NCI-H2029 treated with DMSO at 0.1 percent for 48 hours (cell line): ENCODE data around the gene BRD1.

Experiments
- DNase-seq: peaks from one replicate; lab custom pipeline; 2025; lab: John Stamatoyannopoulos, UW

Gene BRD1

GRCh38 chr22:49751318-49751965, 76.2 kb downstream of the BRD1 start:
- DNase-seq: no peak

- no peak for DNase-seq
Measured at GRCh38 chr22:49749885-49750510, 77.7 kb downstream of the BRD1 start.

GRCh38 chr22:49749227-49749626, 78.4 kb downstream of the BRD1 start:
- no peak for DNase-seq

GRCh38 chr22:49748514-49748913, 79.2 kb downstream of the BRD1 start:
- no peak for DNase-seq

- DNase-seq: no peak
Measured at GRCh38 chr22:49747716-49748115, 80.0 kb downstream of the BRD1 start.

GRCh38 chr22:49747130-49747529, 80.5 kb downstream of the BRD1 start:
- no peak for DNase-seq

- no peak for DNase-seq
Measured at GRCh38 chr22:49746065-49746464, 81.6 kb downstream of the BRD1 start.

- DNase-seq: no peak
Measured at GRCh38 chr22:49740242-49740641, 87.4 kb downstream of the BRD1 start.

GRCh38 chr22:49739138-49739537, 88.5 kb downstream of the BRD1 start:
- DNase-seq: no peak

GRCh38 chr22:49738566-49738965, 89.1 kb downstream of the BRD1 start:
- no peak for DNase-seq

GRCh38 chr22:49738006-49738405, 89.7 kb downstream of the BRD1 start:
- no peak for DNase-seq

- no peak for DNase-seq
Measured at GRCh38 chr22:49737101-49737551, 90.5 kb downstream of the BRD1 start.

- no peak for DNase-seq
Measured at GRCh38 chr22:49736538-49736937, 91.1 kb downstream of the BRD1 start.

GRCh38 chr22:49735901-49736421, 91.7 kb downstream of the BRD1 start:
- DNase-seq: no peak

GRCh38 chr22:49735411-49735900, 92.2 kb downstream of the BRD1 start:
- DNase-seq: no peak

GRCh38 chr22:49734882-49735281, 92.8 kb downstream of the BRD1 start:
- DNase-seq: no peak

GRCh38 chr22:49734390-49734789, 93.3 kb downstream of the BRD1 start:
- DNase-seq: no peak

GRCh38 chr22:49733631-49734030, 94.0 kb downstream of the BRD1 start:
- no peak for DNase-seq

GRCh38 chr22:49730656-49731055, 97.0 kb downstream of the BRD1 start:
- DNase-seq: no peak

GRCh38 chr22:49728570-49729271, 99.0 kb downstream of the BRD1 start:
- no peak for DNase-seq

- no peak for DNase-seq
Measured at GRCh38 chr22:49727881-49728569, 99.6 kb downstream of the BRD1 start.

GRCh38 chr22:49727191-49727880, 100.3 kb downstream of the BRD1 start:
- DNase-seq: no peak
